GM21526 (cell line): ENCODE results near the gene ARL15.

Experiments used
- ATAC-seq: cut with Tn5 transposase; IDR thresholded peaks from one replicate; pipeline ENCODE4 v1.9.1; 2021; ENCODE audit warnings: moderate library complexity; ENCODE audit not compliant: unreplicated experiment, low FRiP score

The ARL15 gene

DNA sequence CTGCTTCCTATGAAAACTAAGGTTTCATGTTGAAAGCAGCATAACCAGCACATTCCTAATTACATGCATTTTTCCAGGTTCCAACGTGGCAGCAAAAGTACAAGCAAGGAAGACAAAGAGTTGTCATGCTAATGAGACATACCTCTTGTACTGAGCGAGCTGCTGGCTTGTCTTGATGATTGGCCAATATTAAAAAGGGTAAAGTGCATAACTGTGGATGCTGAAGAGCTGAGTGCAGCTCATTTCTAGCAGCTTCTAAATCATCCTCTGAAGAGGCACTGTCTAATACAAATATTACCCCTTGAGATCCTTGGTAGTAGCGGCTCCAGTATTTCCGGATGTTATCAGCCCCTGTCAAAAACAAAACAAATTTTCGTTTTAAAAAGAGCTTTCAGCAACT lies 197.3 kb downstream of the ARL15 start:
- no peak for ATAC-seq

DNA sequence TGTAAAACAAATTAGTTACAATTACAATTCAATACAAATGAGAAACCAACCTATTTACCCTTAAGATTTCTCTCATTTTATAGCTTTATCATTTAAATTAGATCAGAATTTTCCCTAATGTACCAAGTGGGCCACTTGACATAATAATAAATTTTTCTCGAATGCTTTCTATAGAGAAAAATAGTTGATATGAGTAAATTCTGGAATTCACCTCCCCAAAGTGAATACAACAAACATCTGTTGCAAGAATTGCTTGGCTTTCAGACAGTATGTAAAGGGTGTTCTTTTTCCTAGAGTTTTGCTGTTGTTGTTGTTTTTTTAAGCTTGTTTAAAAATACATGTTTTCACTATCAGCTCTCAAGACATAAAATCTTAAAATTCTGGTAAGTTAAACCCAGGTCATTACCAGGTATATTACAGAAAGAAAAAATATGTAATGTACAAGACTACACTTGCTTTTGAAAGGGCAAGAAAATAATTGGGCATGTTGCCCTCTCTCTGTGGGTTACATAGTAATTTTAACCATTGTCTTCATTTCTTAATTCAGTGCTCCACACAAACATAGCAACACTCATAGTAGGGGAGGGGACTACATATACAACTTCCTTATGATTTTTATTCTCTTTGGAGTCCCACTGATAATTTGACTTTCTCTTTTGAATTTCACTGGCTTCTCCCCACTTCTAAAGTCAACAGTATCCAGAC lies 200.6 kb downstream of the ARL15 start:
- no peak for ATAC-seq

DNA sequence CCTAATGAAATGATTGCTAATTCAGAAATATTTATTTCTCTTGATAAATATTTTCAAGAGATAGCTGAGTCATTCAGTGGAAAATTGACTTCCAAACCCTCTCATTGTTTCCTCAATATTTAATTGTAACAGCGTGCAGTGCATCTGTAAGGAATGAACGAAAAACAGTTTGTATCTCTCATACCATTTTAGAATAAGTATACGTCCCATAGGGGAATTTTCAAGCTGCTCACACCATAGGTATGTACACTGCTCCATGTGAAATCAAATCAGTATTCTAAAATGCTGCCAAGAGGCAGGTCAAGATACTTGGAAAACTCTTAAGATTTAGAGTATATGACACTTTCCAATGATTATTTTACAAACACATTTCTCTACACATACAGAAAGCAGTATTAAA lies 202.2 kb downstream of the ARL15 start:
- no peak for ATAC-seq

GRCh38 chr5:54103871-54104270 lies 206.5 kb downstream of the ARL15 start:
- ATAC-seq = no peak

- no peak for ATAC-seq
Measured at GRCh38 chr5:54098267-54098666, 212.1 kb downstream of the ARL15 start.

DNA sequence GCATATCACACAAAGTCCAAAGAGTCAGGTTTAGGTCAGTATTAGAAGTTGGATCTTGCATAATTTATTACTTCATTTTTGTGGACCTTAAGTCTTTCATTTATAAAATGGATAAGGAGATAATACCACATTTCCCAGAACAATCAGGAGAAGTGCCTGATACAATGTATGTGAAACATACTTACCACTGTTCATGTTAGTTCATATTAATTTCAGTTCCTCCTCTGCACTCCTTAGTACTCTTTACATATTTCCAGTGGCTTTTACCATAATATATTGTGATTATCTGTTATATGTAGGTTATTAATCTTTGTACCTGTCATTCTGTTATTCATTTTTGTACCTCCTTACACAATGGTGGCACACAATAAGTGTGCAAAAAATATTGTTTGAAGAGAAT lies 214.4 kb downstream of the ARL15 start:
- no peak for ATAC-seq

GRCh38 chr5:54094706-54095105 lies 215.7 kb downstream of the ARL15 start:
- ATAC-seq = no peak

DNA sequence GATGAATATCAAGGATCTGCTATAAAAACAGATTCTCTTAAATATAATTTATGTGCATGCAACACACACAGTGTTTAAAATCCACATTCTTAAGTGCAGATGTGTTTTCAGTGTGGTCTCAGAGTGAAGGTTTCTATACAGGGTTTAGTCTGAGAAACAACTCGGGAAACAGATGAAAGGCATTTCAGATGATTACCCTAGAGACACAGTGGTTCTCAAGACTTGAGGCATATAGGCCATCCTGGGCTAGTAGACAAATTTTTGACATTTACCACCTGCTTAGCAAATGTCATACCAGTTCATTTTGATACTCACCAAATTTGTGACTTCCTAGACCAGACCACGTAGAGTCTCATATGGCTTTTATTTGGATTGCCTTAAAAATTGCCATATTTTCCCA lies 216.5 kb downstream of the ARL15 start:
- ATAC-seq = no peak

- no peak for ATAC-seq
Measured at GRCh38 chr5:54093081-54093492, 217.3 kb downstream of the ARL15 start.

- ATAC-seq = no peak
Measured at GRCh38 chr5:54091307-54092130, 218.9 kb downstream of the ARL15 start.

DNA sequence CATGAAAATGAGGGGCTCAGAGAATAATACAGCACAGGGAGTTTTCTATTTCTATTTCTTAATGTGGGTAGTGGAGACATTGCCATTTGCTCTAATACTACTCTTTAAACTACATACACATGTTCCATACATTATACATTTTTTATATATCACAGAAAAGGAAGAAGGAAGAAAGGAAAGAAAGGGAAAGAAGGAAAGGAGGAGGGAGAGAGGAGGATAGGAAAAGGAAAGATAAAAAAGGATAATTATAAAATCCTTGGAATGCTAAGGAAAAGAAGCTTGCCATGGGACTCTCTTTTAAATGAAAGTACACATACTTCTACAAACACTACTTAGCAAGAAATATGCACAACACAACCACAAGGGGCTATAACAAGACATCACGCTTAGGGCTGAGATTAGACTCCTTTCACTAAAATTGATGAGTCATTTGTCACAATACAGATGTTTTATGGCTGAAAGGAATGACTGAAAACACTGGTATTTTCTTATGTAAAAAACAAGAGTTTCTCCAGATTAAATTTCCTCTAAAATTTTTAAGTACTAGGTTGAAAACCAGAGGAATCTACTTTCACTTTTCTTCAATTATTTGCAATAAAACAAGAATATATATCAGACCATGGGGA lies 219.8 kb downstream of the ARL15 start:
- no peak for ATAC-seq

DNA sequence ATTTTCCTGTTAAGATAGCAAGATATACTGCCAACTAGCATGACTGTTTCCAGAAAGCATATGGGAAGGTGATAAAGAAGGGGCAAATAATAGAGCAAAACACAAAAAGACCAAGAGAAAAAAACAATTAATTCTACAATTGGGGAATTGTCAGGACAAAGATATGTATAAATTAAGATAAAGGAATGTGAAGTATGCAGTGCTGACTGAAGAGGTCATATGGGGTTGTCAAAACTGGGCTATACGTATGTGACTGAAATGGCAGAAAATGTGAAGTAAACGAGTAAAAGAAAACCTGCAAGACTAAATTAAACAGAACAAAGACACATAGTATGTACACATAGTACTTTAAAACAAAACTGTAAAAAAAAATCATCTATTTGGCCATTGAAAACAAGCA lies 222.3 kb downstream of the ARL15 start:
- ATAC-seq = no peak

DNA sequence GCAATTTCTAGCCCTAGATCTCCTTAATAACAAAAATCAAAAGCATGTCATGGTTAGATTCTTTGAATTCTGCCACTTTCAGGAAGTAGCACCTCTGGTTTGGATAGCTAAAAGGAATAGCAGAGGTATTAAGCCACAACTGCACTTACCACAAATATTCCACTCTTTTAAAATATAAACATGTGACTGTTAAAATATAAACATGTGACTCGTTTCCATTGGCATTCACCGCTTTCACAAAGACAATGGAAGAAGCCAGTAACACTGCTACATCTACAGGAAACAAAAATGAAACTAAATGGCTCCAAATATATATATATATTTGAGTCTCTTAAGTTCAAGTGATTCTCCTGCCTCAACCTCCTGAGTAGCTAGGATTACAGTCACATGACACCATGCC lies 222.9 kb downstream of the ARL15 start:
- no peak for ATAC-seq

- ATAC-seq = no peak
Measured at GRCh38 chr5:54086191-54086590, 224.2 kb downstream of the ARL15 start.

GRCh38 chr5:54084696-54085095 lies 225.7 kb downstream of the ARL15 start:
- no peak for ATAC-seq

GRCh38 chr5:54083851-54084250 lies 226.5 kb downstream of the ARL15 start:
- no peak for ATAC-seq

GRCh38 chr5:54083245-54083644 lies 227.1 kb downstream of the ARL15 start:
- no peak for ATAC-seq

- no peak for ATAC-seq
Measured at GRCh38 chr5:54081415-54081814, 229.0 kb downstream of the ARL15 start.

- no peak for ATAC-seq
Measured at GRCh38 chr5:54080831-54081230, 229.5 kb downstream of the ARL15 start.

DNA sequence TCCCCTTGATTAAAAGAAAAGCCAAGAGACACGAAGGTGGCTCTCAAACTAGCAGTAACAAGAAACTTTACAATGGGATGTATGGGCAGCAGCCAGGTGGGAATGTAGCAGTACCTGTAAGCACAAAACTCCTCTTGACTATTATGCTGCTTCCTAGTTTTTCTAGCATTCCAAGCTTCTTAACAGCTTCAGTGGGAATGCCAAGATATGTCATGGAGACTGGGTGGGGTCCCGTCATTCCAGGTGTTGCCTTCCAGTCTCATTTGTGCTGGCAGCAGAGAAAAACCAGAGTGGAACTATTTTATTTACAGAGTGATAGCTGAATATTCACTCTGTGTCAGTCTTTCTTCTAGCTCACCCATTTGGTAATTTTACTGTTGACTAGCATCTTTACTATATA lies 236.6 kb downstream of the ARL15 start:
- no peak for ATAC-seq

- ATAC-seq = no peak
Measured at GRCh38 chr5:54073131-54073530, 237.2 kb downstream of the ARL15 start.

- no peak for ATAC-seq
Measured at GRCh38 chr5:54066433-54066832, 243.9 kb downstream of the ARL15 start.
